Measurements from ENCODE around the gene EPHA2. TPM values are rescaled to one million over a fixed set of nuclear protein-coding genes. Genes with fewer than 3 reads are reported as not detected.

EPHA2 gene
- total RNA-seq, 2 experiments from 2014 or later: 0.15 TPM; not detected in 1

GRCh38 chr1:16137890-16138467 lies 17.9 kb downstream of the EPHA2 start:
- no peak overlapping the region for H3K4me2 ChIP-seq (ENCODE audit: low read length)

GRCh38 chr1:16135501-16135900 lies 20.4 kb downstream of the EPHA2 start:
- no TSS peak for BruUV-seq (replicated peaks)
- TF ChIP-seq EZH2phosphoT487 (IDR thresholded peaks at IDR 0.05; ENCODE audit: borderline replicate concordance, low read depth, low read length): no peak
- no peak for TF ChIP-seq CTCF (conservative IDR thresholded peaks at IDR 0.05; ENCODE audit: low read length)
- ChIA-PET POLR2A (no interaction called here), CTCF (ENCODE audit: unreplicated experiment) (no interaction called here)
- Histone ChIP-seq H3K4me1 (ENCODE audit: insufficient read depth, low read length, poor library complexity, severe bottlenecking) (no peaks in the 10 kb centered on the region), H3K36me3 (ENCODE audit: insufficient read depth, low read length) (no peaks in the 10 kb centered on the region), H3K27ac (ENCODE audit: low read depth, low read length, poor library complexity, severe bottlenecking) (no peak overlapping the region), H4K20me1 (ENCODE audit: insufficient read depth, low read length) (no peaks in the 10 kb centered on the region), H3K79me2 (ENCODE audit: insufficient read depth, low read depth, low read length) (no peaks in the 10 kb centered on the region), H3K4me2 (ENCODE audit: low read length) (no peak overlapping the region), H3K9me3 (ENCODE audit: low read length) (no peaks in the 10 kb centered on the region), H3K4me3 (ENCODE audit: low read depth, low read length, poor library complexity, severe bottlenecking) (no peak overlapping the region), H3K9me2 (ENCODE audit: insufficient read depth, low read length) (no peaks in the 10 kb centered on the region), H2AFZ (ENCODE audit: low read length) (no peak overlapping the region)
- intact Hi-C loops (cut with micrococcal nuclease; ENCODE audit: unreplicated experiment): no loop called here
- DNase-seq (ENCODE audit: low spot score): no peak

More at GRCh38 chr1:16137890-16138467, 17.9 kb downstream of the EPHA2 start:
- H3K9me3 ChIP-seq (ENCODE audit: low read length): no peaks in the 10 kb centered on the region
- intact Hi-C loops (cut with micrococcal nuclease; ENCODE audit: unreplicated experiment): no loop called here
- DNase-seq (ENCODE audit: low spot score): no peak
- no peaks in the 10 kb centered on the region for H3K36me3 ChIP-seq (ENCODE audit: insufficient read depth, low read length)
- no peak overlapping the region for H3K27ac ChIP-seq (ENCODE audit: low read depth, low read length, poor library complexity, severe bottlenecking)
- no TSS peak for BruUV-seq (replicated peaks)
- TF ChIP-seq EZH2phosphoT487 (IDR thresholded peaks at IDR 0.05; ENCODE audit: borderline replicate concordance, low read depth, low read length) (no peak), CTCF (conservative IDR thresholded peaks at IDR 0.05; ENCODE audit: low read length) (no peak)
- no peaks in the 10 kb centered on the region for H3K4me1 ChIP-seq (ENCODE audit: insufficient read depth, low read length, poor library complexity, severe bottlenecking)
- ChIA-PET CTCF (ENCODE audit: unreplicated experiment) (interaction anchor here (0.6 kb wide), 1 partner anchor 243 kb away, joined by 3 read pairs; no protein-coding TSS in a partner anchor), POLR2A (no interaction called here)
- H3K79me2 ChIP-seq (ENCODE audit: insufficient read depth, low read depth, low read length): no peaks in the 10 kb centered on the region
- no peak overlapping the region for H2AFZ ChIP-seq (ENCODE audit: low read length)
- H4K20me1 ChIP-seq (ENCODE audit: insufficient read depth, low read length): no peaks in the 10 kb centered on the region
- H3K9me2 ChIP-seq (ENCODE audit: insufficient read depth, low read length): no peaks in the 10 kb centered on the region
- no peak overlapping the region for H3K4me3 ChIP-seq (ENCODE audit: low read depth, low read length, poor library complexity, severe bottlenecking)

GRCh38 chr1:16134906-16135305 lies 21.0 kb downstream of the EPHA2 start:
- ChIA-PET POLR2A (no interaction called here), CTCF (ENCODE audit: unreplicated experiment) (no interaction called here)
- no peak for DNase-seq (ENCODE audit: low spot score)
- intact Hi-C loops (cut with micrococcal nuclease; ENCODE audit: unreplicated experiment): no loop called here
- Histone ChIP-seq H3K4me1 (ENCODE audit: insufficient read depth, low read length, poor library complexity, severe bottlenecking) (no peaks in the 10 kb centered on the region), H3K27ac (ENCODE audit: low read depth, low read length, poor library complexity, severe bottlenecking) (no peak overlapping the region), H3K36me3 (ENCODE audit: insufficient read depth, low read length) (no peaks in the 10 kb centered on the region), H3K4me2 (ENCODE audit: low read length) (no peak overlapping the region), H3K9me3 (ENCODE audit: low read length) (no peaks in the 10 kb centered on the region), H2AFZ (ENCODE audit: low read length) (no peak overlapping the region), H3K79me2 (ENCODE audit: insufficient read depth, low read depth, low read length) (no peaks in the 10 kb centered on the region), H4K20me1 (ENCODE audit: insufficient read depth, low read length) (no peaks in the 10 kb centered on the region), H3K4me3 (ENCODE audit: low read depth, low read length, poor library complexity, severe bottlenecking) (no peak overlapping the region), H3K9me2 (ENCODE audit: insufficient read depth, low read length) (no peaks in the 10 kb centered on the region)
- BruUV-seq (replicated peaks): no TSS peak
- TF ChIP-seq CTCF (conservative IDR thresholded peaks at IDR 0.05; ENCODE audit: low read length): no peak
- no peak for TF ChIP-seq EZH2phosphoT487 (IDR thresholded peaks at IDR 0.05; ENCODE audit: borderline replicate concordance, low read depth, low read length)

All from OCI-LY7 (cell line).